Fibroblast of skin of right quadriceps (primary cell): Measurements from ENCODE around the gene NOG.

Source experiments
- DNase-seq: peaks from one replicate; pipeline ENCODE4 v3.0.0-alpha.2; 2013

Gene NOG

DNA sequence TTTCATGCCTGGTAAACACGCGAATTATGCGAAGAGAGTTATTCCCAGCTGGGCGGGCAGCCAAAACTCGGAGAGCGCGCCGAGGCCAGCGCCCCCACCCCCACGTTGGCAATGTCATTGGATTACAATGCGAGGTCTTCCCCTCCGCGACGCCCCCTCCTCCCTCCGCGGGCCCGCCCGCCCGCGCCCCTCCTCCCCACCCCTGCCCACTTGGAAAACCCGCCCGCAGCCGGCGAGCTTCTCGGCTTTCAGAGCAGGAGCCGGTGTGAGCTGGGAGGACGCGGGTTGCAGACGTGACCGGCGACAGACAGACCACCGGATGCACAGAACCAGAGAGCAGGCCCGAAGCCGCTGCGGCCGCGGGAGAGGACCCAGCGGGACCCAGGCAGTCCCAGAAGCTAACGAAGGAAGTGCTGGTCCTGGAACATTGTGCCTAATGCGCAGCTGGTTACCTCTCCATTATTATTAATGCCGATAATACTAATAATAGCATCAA, 4.0 kb downstream of the NOG start:
- DNase-seq, result peak; percentile 73

DNA sequence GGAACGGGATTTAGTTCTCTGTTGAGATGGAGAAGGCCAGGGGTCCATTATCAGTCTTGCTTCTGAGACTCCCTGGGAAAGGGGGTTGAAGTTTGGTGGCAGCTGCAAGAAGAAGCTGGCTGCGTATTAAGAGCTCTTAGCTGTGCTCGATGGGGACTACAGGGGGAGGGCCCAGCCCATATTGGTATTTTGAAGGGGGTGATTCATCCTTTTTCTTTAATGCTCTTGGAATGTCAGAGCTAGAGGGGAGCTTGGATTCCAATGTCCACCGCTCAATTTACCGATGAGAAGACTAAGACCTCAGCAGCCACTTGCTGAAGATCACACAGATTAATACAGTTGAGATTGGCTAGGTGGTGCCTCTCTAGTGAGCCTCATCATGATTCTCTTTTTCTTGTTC, 5.0 kb downstream of the NOG start:
- DNase-seq, result peak; percentile 87

DNA sequence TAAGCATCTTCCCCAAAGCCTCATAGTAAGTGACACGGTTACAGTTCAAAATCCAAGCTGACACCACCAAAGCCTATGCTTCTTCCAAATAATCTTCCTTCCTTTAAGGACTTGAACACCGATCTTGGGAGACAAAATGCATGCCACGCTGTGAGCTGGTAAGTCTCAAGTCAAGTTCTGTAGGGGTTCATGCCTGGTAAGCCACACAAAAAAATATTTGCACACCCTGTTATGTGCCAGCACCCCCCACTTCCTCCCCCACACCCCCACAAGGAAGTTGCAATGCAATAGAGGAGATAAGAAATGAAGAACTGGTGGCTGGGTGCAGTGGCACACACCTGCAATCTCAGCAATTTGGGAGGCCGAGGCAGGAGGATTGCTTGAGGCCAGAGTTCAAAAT, 5.6 kb downstream of the NOG start:
- DNase-seq, result no peak

DNA sequence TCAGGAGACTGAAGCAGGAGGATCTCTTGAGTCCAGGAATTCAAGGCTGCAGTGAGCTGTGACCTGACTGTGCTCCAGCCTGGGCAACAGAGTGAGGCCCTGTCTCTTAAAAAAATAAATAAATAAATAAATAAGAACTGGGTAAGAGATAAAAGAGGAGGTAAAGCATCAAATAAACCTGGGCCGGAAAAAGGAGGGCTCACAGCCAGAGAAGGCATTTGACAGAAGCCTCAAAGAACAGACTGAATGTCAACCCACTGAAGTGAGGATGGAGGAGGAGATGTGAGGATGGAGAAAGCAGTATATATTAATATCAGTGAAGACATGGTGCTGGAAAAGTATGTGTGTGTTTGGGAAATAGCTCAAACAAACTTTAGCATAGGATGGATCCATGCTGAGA, 6.1 kb downstream of the NOG start:
- DNase-seq, result no peak

DNA sequence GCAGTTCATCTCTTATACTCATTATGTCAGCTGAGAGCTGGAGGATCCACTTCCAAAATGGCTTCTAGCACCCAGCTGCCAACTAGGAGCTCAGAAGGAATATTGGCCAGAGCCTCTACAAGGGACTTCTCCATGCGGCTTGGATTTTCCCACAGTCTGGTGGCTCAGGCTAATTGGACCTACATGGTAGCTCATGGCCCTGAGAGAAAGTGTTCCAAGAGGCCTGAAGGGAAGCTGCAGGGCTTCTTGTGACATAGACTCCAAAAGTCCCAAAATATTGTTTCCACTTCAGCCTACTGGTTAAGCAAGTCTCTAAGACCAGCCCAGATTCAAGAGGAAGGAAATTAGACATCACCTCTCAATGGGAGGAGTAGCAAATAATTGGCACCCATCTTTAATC, 6.8 kb downstream of the NOG start:
- DNase-seq, result no peak

DNA sequence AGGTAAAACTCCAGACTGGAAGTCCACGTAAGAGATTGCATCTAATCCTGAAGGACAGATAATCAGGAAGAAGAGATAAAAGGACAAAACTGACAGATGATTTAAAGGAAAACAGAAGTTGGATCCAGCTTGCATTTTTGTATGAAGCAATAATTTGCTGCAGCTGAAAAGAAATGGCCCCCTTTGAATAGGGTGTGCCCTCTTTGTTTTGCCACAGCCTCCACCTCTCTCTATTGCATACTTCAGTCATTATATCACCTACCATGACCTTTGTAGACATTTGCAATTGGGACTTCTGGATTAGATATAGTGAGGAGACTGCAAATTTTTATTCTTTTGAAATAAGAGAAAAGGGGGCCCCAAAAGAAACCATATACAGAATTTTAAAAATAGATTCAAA, 8.1 kb downstream of the NOG start:
- DNase-seq, result no peak

DNA sequence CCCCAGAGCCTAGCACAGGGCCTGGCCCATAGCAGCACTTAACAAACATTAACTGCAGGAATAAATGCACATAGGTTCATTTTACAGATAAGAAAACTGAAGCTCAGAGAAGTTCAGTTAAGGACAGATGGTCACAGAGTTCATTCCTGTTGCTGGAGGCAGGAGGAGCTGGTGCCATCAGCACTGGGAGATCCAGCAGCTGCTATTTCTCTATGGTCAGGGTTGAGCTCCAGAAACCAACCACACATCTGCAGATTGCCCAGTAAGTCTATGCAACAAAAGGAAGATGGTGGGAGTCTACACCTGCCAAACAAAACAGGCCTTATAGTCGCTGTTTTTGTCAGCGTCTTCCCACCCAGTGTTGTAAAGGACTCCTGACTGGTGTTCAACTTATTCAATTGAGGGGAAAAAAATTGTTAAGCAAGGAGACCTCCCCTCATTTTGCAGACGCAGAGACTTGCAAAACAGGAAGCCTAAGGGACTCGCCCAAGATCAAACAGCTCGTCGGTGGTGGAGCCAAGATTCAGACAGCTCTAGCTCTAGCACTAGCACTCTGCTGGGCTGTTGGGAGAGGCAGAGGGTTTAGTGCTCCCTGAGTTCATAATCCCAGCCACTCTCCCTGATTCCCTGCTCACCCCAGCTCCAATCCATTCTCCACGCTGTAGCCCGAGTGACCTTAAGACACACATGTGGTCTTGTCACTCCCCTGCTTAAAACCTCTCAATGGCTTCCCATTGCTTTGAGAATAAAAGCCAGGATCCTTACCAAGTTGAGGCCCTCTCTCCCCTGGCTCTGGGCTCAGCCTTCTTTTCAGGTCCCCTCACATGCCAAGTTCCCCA, 9.0 kb downstream of the NOG start:
- no peak for DNase-seq

DNA sequence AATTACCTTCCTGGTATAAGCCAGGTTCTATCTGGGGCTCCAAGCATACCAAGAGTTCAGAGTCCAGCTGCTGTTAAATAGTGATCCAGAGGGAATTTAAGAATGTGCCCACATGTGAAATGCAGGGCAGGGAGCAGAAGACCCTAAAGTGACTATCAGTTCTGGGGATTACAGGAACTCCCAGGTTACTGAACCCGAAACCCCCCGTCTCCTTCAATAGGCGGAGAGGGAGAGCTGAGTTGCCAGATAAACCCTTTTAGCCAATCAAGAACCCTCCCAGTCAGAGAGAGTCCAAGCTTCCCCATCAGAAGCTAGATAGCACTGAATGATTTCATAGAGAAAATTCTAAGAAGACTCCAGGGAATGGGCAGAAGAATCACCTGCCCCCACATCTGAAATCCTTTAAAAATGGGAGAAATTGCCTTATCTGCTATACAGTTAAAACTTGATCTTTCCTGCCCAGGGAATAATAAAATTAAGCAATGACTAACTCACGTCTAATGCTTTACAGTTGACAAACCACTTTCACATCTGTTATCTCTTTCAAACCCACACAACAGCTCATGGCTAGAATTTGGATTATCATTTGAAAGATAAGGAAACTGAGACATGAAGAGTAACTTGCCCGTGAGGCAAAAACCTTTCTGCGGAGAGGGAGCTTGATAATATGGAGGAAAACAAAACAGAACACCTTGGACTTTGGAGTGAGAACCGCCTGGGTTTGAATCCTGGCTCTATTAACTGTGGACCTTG, 10.2 kb downstream of the NOG start:
- no peak for DNase-seq

DNA sequence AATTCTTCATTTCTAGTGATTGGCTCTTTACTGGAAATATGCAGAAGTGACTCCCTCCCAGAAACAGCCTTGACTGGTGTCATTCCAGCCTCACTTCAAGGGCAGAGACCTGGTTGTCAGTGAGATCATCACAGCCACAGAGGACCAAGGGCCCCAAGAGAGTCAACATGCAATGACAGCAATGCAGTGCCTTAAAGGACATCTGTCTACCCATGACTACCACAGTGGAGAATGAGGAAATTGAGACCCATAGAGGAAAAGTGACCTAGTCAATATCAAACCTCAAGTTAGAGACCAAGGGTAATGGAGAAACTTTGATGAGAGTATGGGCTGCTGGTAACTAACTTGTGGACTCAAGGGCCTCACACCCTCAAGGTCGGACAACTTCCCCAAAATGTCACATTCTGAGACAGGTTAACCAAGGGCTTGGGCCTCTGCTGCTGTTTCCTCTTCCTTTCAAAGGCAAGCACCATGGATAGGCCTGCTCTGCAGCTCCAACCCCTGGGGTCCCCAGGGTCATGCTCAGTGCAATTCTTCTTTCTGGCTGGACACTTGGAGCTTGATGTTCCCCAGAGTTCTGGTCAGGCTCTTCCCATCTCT, 11.3 kb downstream of the NOG start:
- DNase-seq, result peak; percentile 27

DNA sequence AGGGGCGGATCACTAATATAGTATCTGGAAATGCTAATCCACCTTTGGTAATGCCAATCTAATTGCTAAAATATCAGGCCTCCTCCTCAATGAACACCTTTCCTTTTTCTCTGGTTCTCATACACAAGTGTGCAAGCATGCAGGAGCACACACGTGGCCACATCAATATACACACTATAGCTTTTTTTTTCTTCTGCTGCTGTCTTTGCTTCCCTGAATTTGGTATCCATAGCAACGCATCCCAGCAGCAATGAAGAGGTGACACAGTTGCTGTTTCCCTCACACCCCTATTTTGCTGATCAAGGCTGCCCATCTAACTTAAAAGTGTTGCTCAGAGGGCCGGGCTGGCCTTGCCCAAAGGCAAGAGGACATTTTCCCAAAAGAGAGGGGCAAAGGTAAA, 15.4 kb downstream of the NOG start:
- DNase-seq, result no peak

DNA sequence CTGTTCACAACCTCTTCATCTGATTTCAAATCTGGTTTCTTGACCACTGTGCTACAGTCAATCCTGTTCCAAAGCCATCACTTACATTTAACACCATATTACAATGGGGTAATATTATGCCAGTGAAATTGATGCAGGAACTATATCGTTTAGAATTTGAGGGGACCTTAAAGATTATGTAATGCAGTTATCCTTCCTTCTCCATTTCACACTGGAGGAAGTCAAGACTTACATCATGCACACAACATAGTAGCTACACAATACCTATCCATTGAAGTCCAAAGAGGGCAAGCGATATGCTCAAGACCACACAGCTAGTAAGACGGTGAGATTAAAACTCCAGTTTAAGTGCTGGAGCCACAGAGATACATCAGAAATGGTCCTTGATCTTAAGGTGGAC, 16.8 kb downstream of the NOG start:
- DNase-seq, result no peak

DNA sequence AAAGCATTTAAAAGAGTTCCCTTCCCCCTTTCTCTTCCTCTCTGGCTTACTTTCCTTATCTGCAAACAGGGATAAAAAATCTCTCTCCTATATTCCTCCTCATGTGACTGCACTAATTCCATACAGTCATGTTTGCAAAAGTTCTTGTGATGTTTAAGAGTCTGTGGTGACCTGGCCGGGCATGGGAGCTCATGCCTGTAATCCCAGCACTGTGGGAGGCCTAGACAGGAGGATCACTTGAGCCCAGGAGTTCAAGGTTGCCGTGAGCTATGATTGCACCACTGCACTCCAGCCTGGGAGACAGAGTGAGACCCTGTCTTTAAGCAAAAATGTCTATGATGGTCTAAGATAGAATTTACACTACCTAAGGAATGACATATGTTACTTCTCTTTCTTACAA, 19.6 kb downstream of the NOG start:
- DNase-seq, result no peak

DNA sequence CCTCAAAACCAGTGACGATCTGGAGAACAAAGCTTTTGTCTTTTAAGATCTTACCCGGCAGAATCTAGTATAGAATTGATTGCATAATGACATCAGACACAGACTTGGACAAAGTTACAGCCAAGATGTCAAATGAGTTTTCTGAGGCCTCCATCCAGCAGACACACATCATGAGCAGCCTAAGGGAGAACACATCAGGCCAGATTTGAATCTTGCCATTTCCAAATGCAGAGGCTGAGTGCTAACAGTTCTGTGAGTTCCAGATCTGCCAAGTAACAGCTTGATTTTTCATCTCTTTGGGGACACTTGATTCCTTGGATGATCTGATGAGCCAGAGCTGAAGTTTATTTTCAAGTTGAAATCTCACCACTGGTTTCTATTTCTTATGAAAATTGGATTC, 21.0 kb downstream of the NOG start:
- no peak for DNase-seq

DNA sequence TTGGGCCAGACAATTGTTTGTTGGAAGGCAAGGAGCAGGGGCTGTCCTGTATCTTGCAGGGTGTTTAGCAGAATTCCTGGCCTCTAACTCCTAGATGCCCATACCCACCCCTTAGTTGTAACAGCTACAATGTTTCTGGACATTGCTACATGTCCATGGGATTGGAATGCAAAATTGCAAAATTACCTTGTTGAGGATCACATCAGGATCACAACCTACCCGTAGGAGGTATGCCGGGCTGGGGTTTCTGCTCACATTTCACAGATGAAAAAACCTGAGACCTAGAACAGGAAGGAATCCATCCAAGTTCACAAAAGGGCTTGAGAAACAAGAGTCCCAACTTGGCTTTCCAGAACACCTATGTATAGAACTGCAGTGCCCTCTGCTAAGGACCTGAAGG, 22.7 kb downstream of the NOG start:
- DNase-seq, result no peak

DNA sequence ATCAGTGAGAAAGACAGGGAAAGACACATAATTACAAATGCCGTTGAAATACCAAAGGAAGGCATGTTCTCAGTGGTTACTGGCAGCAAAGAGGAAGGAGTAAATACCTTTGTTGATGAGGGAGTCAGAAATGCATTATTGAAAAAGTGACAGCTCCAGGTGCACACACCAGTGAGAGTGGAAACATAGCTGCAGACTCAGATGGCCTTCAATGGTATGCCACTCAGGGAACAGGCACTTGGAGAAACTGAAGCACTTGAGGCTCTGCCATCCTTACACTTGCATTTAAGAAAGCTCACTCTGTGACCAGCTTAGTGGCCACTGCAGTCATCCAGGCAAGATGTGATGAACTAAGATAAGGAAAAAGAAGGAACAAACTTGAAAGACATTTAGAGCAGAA, 29.9 kb downstream of the NOG start:
- DNase-seq, result no peak

DNA sequence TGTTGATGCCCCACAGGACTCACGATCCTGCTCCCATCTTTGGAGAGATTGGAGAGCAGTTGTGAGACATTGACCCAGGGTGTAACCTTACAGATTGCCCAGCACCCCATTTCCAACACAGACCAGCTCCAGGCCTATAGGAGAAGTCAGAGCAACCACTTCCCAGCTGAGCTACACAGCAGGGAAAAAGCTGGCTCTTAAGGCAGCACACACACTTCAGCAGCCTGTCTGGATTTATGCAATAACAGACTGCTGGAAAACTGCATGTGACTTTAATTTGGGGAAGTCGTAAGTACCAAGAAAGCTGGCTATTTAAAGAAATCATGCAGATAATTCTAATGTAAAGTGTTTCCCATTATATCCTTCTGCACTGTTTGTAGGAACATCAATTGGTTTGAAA, 30.8 kb downstream of the NOG start:
- no peak for DNase-seq

DNA sequence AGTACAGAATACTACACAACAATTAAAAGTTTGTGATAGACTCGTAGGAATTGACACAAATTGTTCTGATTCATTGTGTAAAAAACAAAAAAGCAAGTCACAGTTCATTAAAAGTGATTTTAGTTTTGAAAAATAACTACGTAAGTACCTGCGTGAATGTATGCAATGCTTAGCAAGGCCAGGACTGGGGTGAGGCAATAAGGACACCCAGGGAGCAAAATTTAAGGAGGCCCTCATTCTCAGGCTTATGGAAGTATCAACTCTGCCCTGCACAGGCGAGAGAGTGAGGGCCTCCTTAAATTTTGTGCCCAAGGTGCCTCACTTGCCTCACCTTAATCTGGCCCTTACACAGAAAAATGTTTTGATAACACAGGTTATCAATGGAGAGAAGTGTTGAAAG, 31.4 kb downstream of the NOG start:
- no peak for DNase-seq

DNA sequence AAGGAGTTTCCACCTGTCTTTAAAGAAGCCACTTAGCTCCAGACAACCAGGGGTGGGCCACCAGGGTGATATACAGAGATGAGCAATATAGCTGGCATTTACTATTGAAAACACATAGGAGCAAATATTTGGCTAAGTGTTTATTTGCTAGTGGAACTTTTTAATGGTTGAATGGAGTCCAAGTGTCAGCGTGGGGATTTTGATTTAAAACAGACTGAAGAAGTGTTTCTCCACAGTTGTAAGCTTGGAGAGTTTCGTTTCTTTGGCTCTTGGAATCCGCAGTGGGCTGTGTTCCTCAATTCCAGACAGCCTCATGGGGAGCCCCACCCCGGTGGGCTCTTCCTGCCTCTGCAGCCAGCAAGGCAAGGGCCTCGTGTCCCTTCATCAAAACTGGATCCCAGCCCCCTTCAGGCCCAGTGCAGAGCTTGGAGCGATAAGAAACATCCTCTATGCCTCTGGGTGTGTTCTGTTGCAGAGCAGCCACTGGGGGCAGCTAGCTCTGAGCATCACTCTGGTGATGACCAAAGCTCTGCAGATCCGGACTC, 36.1 kb downstream of the NOG start:
- DNase-seq, result peak; percentile 55

DNA sequence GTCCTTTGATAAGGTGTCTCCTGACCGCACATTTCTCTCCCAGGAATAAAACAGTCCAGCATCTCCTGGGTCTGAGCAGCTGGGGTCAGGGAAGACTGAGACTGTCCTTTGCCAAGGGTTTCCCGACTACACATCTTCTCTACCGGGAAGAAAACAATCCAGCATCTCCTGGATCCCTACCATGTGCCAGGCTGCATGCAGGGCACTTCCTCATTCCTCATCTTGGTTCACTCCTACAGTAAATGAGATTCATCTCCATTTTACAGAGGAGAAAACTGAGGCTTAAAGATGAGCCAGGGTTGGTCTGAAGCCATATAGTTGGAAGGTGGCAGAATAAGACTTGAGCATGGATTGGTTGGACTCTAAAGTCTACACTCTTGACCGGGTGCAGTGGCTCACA, 36.7 kb downstream of the NOG start:
- no peak for DNase-seq

DNA sequence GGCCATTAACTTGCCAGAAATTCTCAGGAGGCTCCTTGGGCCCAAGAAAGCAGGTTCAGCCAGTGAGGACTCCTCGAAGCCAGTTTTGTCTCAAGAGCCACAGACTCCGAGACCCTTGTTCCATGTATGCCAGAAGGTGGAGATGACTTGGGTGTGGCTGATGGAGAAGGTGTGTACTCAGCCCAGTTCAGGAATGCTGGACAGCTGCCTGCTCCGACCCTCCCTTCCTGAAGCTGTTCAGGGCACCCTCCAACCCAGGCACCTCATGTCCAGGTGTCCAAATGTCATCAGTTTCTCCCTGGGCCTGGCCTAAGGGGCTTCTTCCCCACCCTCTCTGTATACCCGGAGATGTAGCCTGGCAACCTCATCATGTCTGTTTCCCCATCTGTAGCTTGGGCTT, 40.2 kb downstream of the NOG start:
- no peak for DNase-seq

DNA sequence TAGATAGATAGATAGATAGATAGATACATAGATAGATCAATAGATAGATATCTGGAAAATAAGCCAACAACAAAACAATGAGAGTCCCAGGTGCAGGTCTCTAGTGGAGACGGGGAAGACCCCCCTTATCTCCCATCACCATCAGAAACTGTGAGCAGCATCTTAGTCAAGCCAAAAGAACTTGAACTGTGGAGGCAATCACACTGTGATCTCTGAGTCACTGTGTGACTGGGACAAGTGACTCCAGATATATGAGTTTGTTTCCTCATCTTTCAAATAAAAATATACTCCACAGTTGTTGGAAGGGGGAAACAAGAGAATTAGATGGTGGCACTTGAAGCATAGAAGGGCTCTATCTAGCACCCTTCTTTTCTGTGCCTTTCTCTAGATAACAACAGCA, 42.1 kb downstream of the NOG start:
- DNase-seq, result peak; percentile 38

DNA sequence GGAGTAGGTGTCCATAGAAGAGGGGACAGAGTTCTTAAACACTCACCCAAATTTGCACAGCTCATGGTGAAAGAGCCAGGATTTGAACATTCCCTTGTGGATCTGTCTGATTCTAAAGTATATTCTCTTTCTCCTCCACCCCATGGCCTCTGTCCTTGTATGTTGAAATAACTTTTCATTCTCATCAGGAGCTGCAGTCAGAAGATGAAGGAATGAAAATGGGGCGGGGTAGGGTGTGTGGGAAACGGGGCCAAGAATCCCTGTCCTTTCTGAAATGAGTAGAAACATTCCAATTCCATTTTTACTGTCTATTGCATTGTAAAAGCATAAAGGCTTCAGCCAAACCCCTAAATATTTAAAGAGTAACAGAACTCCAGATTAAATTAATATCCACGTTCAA, 42.8 kb downstream of the NOG start:
- peak; percentile 48 for DNase-seq

DNA sequence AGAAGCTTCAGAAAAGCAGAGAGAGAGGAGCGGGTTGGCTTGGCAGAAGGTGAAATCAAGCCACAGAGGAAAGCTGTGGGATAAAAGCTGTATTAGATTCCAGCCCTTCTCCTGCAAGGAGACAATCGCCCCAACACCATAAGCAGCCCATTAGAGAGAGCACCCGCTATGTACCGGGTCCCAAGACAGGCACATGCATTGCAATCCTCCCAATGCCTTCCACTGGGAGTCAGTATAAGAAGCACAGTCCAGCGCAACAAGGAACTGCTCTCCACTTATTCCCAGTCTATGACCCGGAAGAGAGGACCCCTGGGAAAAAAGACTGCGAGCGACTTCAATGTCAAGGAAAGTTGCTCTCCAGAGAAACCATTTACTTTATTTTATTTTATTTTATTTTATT, 43.8 kb downstream of the NOG start:
- DNase-seq, result no peak

DNA sequence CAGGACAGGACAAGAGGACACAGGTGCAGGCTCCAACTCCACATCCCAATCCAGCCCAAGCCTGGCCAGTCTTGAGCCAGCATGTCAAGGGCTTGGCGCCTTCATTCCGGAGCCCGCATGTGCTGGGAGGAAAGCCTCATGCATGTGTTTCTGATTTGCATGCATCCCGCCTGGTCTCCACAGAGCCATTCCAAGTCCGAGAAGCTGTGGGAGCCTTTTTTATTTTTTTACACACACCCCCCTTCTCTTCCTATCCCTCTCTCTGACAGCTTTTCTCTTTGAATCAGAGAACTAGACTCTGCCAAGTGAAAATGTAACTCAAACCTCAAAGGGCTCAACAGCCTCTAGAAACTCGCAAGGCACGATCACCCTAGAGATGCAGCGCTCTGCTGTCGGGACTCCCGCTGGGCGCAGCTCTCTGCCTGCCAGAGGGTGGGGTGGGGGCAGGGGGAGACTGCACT, 45.1 kb downstream of the NOG start:
- DNase-seq, result peak; percentile 89
